BE2C (cell line): Measurements from ENCODE around the gene TGM2.

Source experiments
- DNase-seq: peaks from one replicate; pipeline ENCODE4 v3.0.0-alpha.2; 2020
- H3K27me3 ChIP-seq: fragments of 250-450 bp; sonication (Bioruptor Pico); 2 replicates; pipeline ENCODE4 v1.5.1; 2020; ENCODE audit warnings: mild to moderate bottlenecking
- H3K36me3 ChIP-seq: fragments of 250-450 bp; sonication (Bioruptor Pico); 2 replicates; pipeline ENCODE4 v1.5.1; 2020; ENCODE audit warnings: mild to moderate bottlenecking
- H3K4me1 ChIP-seq: fragments of 250-450 bp; sonication (Bioruptor Pico); 2 replicates; pipeline ENCODE4 v1.5.1; 2020
- H3K4me3 ChIP-seq: 2 replicates; pipeline ENCODE4 v1.5.1; 2011; ENCODE audit warnings: low read depth, low read length
- H3K9me3 ChIP-seq: fragments of 250-450 bp; sonication (Bioruptor Pico); 2 replicates; pipeline ENCODE4 v1.5.1; 2020
- TF ChIP-seq, protein P1 (sequence below): IDR thresholded peaks from 2 replicates; pipeline ENCODE4 v1.5.1; 2012; ENCODE audit warnings: mild to moderate bottlenecking, low read depth, low read length

TGM2 gene

DNA sequence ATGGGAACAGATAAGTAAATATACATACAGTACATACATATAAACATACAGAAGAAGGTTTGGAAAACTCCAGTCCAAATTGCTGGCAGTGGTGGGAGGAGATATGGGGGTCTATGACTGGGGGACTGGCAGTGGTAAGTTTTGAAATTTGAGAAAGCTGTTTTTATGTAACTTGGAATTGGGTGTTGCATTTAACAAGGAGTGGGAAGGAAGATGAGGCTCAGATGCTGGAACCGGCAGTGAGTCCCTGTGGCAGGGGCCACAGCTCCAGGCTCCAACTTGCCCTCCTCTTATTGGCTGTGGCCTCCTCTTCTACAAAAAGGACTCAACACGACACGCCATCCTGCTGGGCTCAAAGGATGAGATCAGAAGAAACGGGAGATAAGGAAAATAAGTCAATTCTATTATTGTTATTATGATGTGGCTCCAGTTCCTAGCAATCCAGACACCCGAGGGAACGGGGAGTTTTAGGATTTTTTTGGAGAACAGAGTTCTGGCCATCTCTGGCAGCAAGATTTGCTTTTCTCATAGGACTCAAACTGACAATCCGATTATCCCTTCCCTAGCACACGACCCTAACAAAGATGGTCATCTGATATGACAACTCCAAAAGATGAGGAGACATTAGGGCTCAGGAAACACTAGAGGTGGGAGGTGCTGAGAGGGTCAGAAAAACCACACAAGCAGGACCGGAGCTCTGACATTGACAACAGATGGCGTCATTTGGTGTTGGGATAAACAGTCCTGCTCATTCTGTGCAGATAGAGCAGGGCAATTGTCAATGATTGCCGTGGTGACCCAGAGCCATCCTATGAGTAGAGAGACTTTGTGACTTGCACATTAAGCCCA, 6.0 kb upstream of the TGM2 start:
- H3K27me3 ChIP-seq = no peaks in the 10 kb centered on the region
- H3K4me1 ChIP-seq = peaks cover 4% of the 10 kb centered on the region; the same call in 1 of the 2 replicates
- no peak overlapping the region for H3K4me3 ChIP-seq
- TF ChIP-seq, protein P1, sequence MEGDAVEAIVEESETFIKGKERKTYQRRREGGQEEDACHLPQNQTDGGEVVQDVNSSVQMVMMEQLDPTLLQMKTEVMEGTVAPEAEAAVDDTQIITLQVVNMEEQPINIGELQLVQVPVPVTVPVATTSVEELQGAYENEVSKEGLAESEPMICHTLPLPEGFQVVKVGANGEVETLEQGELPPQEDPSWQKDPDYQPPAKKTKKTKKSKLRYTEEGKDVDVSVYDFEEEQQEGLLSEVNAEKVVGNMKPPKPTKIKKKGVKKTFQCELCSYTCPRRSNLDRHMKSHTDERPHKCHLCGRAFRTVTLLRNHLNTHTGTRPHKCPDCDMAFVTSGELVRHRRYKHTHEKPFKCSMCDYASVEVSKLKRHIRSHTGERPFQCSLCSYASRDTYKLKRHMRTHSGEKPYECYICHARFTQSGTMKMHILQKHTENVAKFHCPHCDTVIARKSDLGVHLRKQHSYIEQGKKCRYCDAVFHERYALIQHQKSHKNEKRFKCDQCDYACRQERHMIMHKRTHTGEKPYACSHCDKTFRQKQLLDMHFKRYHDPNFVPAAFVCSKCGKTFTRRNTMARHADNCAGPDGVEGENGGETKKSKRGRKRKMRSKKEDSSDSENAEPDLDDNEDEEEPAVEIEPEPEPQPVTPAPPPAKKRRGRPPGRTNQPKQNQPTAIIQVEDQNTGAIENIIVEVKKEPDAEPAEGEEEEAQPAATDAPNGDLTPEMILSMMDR = no peak
- no peaks in the 10 kb centered on the region for H3K9me3 ChIP-seq
- no peaks in the 10 kb centered on the region for H3K36me3 ChIP-seq
- DNase-seq = no peak

DNA sequence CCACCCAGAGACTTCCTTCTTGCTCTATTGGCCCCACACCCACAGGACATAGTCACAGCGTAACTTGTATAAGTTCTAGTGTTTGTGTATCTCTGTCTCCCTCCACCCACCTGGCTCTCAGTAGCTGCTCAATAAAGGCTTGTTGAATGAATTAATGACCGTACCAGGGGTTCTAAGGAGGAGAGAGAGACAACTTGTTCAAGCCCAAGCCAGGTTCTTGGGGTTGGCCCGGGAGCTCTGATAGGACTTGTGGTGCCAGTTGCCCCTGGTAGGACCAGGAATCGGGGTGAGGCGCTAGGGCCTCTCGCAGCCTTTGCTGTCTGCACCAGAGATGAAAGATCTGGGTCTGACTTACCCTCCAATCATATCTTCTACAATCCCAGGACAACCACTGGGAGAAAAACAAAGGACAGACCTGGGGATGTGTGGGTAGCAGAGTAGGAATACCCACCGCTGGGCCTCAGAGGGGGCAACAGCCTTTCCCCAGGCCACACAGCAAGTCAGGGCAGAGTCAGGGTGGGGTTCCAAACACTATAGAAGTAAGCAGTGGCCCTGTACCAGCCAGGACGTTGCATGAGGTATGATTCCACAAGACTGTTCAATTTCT, 5.3 kb upstream of the TGM2 start:
- Histone ChIP-seq H3K4me1 (peaks cover 4% of the 10 kb centered on the region; the same call in 1 of the 2 replicates), H3K9me3 (no peaks in the 10 kb centered on the region), H3K36me3 (no peaks in the 10 kb centered on the region), H3K4me3 (no peak overlapping the region), H3K27me3 (no peaks in the 10 kb centered on the region)
- DNase-seq = no peak
- TF ChIP-seq, protein P1 = no peak

DNA sequence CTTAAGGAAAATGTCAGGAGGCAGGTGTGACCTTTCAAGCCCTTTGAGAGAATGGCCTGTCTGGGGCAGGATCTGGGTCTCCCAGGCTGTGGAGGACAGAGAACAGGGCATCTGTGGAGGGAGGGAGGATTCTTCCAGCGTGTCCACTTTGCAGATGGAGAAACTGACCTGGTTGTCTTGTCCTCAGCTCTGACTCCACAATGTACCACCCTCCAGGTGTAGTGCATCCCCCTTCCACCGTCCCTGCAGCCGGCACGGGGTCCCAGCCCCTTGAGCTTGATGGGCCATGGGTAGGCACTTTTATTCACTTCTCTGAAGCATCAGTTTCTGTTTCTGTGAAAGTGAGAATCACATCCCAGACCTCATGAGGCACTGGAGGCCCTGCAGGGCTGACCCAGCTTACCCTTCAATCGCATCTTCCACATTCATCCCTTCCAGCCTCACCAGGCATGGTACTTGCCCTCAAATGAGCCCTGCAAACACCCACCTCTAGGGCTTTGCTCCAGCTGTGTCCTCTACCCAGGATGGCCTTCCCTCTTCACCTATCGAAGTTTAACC, 4.6 kb upstream of the TGM2 start:
- no peaks in the 10 kb centered on the region for H3K27me3 ChIP-seq
- H3K36me3 ChIP-seq = no peaks in the 10 kb centered on the region
- H3K9me3 ChIP-seq = no peaks in the 10 kb centered on the region
- DNase-seq = no peak
- TF ChIP-seq, protein P1 = no peak
- no peak overlapping the region for H3K4me3 ChIP-seq
- H3K4me1 ChIP-seq = peaks cover 4% of the 10 kb centered on the region; the same call in 1 of the 2 replicates

DNA sequence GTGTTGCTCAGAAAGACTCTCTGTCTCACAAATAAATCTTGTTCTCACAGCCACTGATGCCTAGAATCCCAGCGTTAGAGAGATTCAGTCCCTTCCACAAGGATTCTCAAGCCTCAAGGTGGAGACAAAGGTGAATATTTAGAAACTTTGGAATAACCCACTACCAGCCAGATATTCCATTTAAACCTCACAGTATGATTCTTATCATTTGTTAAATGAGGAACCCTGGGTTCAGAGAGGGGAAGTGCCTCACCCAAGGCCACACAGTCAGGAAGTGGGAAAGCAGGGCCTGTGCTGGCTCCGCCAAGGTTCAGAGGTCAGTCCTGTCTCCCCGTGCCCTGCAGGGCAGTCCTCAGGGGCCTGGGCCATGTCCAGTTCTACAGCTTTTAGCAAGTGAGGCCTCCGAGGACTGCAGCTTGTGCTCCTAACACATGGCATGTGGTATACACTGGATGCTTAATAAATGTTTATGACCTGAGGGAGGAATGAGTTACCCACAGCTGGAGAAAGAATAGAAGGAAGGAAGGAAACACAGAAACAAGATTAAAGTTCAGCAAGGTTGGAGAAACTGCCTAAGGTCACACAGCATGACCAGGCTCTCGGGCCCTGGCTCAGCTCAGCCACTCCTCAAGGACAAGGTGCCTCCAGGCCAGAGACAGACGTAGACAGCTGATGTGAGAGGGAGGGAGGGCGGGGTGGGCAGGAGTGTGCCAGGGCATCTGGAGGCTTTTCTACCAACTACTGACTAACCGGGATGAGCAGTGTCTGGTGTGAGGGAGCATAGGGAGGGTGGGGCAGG, 3.9 kb upstream of the TGM2 start:
- no peaks in the 10 kb centered on the region for H3K36me3 ChIP-seq
- H3K4me3 ChIP-seq = no peak overlapping the region
- peaks cover 4% of the 10 kb centered on the region; the same call in 1 of the 2 replicates for H3K4me1 ChIP-seq
- TF ChIP-seq, protein P1 = no peak
- H3K27me3 ChIP-seq = no peaks in the 10 kb centered on the region
- DNase-seq = no peak
- no peaks in the 10 kb centered on the region for H3K9me3 ChIP-seq

DNA sequence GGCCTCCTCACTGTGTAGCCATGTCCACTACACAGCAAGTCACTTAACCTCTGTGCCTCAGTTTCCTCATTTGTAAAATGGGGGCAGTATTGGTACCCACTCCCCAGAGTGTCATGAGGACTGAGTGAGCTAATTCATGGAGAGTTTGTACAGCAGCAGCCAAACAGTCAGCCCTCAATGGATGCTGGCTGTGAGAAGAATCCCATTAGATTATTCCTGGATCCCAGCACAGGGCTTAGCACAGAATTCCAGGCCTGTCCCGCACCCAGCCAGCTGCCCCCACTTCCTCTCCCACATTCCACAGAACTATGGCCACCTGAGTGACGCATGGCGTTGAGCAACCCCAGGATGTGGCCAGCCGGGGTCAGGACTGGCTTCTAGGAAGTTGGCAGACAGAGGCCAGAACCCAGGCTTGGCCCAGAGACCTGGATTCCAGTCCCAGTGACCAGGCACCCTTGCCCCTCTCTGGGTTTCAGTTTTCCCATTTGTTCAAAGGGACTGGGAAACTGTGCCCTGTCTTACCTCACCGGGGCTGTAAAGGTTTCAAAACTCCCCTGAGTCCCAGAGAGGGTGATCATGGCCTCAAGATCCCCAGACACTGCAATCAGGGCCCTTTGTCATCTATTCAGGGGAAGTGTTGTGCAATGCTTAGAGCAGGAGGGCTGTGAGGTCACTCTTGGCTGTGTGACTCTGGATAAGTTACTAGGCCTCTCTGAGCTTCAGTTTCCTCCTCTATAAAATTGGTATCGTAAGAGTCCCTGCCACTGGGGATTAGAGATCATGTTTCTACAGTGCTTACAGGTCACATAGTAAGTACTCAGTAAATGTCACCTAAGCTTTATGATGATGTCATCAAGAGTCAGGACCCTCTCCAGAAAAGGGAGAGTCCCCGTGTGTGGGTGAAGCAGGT, 3.0 kb upstream of the TGM2 start:
- no peak for DNase-seq
- peaks cover 4% of the 10 kb centered on the region; the same call in 1 of the 2 replicates for H3K4me1 ChIP-seq

More for the DNA sequence above, 3.0 kb upstream of the TGM2 start:
- Histone ChIP-seq H3K36me3 (no peaks in the 10 kb centered on the region), H3K27me3 (no peaks in the 10 kb centered on the region), H3K9me3 (no peaks in the 10 kb centered on the region), H3K4me3 (no peak overlapping the region)
- TF ChIP-seq, protein P1 = no peak
